ENCODE data around the gene PIGH. TPM values are rescaled to one million over a fixed set of nuclear protein-coding genes. Genes with fewer than 3 reads are reported as not detected.

PIGH gene
- total RNA-seq, 3 donors from 2014 or later (not counting 1 experiment from before 2014, with no cell fraction given), result 50.9 to 56.0 (median 54.5) TPM

DNA sequence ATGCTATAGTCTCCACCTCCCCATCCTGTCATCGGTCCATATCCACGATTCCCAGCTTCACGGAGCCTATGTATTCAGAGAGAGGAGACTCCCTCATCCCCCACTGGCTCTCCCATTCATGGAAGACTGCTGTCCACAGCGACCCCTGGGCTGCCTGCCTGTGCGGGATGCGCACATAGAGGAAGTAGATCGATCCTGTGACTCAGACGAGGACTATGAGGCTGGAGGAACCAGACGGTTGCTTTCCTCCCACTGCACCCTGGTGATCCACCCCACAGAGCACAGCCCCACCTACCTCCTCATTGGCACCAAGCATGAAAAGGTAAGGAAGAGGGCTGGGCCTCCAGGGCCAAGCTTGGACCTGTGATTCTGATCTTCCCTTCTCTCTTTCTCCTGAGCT lies 24.4 kb downstream of the PIGH start:
- Histone ChIP-seq H3K4me3 (ENCODE audit: low read length) (no peak overlapping the region), H3K4me1 (ENCODE audit: control insufficient read depth, insufficient read depth, low read length) (no peaks in the 10 kb centered on the region), H3K27me3 (ENCODE audit: control insufficient read depth, insufficient read depth, low read length) (no peaks in the 10 kb centered on the region), H3K9me3 (ENCODE audit: control insufficient read depth, insufficient read depth, low read length) (no peaks in the 10 kb centered on the region), H3K36me3 (ENCODE audit: control insufficient read depth, insufficient read depth, low read length) (no peaks in the 10 kb centered on the region), H3K27ac (ENCODE audit: low read length) (no peak overlapping the region)
- Mint-ChIP-seq H3K9me3 (no peaks in the 10 kb centered on the region), H3K4me3 (no peak overlapping the region), H3K36me3 (no peaks in the 10 kb centered on the region), H3K4me1 (peaks cover 6 to 7% of the 10 kb centered on the region in 2 donors), H3K27ac (no peak overlapping the region), H3K27me3 (ENCODE audit: low read depth in 2 of 2) (peaks cover 0 to 6% of the 10 kb centered on the region in 2 donors)
- WGBS (ENCODE audit: insufficient coverage), result 59% methylated on average over 9 of the region's 9 CpGs
- DNase-seq (no peak), ATAC-seq (no peak)
- TF ChIP-seq, protein P1, sequence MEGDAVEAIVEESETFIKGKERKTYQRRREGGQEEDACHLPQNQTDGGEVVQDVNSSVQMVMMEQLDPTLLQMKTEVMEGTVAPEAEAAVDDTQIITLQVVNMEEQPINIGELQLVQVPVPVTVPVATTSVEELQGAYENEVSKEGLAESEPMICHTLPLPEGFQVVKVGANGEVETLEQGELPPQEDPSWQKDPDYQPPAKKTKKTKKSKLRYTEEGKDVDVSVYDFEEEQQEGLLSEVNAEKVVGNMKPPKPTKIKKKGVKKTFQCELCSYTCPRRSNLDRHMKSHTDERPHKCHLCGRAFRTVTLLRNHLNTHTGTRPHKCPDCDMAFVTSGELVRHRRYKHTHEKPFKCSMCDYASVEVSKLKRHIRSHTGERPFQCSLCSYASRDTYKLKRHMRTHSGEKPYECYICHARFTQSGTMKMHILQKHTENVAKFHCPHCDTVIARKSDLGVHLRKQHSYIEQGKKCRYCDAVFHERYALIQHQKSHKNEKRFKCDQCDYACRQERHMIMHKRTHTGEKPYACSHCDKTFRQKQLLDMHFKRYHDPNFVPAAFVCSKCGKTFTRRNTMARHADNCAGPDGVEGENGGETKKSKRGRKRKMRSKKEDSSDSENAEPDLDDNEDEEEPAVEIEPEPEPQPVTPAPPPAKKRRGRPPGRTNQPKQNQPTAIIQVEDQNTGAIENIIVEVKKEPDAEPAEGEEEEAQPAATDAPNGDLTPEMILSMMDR (IDR thresholded peaks at IDR 0.05), result no peak
- intact Hi-C loops (cut with micrococcal nuclease), result no loop called here

DNA sequence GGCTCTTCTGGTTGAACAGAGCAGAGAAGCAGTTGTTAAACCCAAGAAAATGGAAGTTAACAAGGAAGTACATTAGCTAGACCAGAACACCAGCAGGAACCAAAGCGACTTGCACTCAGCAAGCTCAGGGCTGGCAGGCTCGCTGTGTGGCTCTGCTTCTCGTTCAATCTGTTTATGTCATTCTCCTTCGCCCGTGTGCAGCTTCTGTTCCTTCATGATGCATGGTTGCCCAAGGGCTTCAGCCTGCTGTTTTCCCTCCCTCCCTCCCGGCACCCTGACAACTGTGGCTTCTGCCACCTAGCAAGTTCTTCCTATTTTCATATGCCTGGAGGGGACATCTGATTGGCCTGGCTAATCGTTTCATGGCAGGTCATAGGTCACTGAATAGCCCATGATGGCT lies 25.3 kb downstream of the PIGH start:
- Histone ChIP-seq H3K27ac (ENCODE audit: low read length) (no peak overlapping the region), H3K4me3 (ENCODE audit: low read length) (no peak overlapping the region), H3K4me1 (ENCODE audit: control insufficient read depth, insufficient read depth, low read length) (no peaks in the 10 kb centered on the region), H3K9me3 (ENCODE audit: control insufficient read depth, insufficient read depth, low read length) (no peaks in the 10 kb centered on the region), H3K36me3 (ENCODE audit: control insufficient read depth, insufficient read depth, low read length) (no peaks in the 10 kb centered on the region), H3K27me3 (ENCODE audit: control insufficient read depth, insufficient read depth, low read length) (no peaks in the 10 kb centered on the region)
- Mint-ChIP-seq H3K36me3 (no peaks in the 10 kb centered on the region), H3K4me1 (peaks cover 11 to 13% of the 10 kb centered on the region in 2 donors), H3K27ac (no peak overlapping the region), H3K27me3 (ENCODE audit: low read depth in 2 of 2) (peaks cover 0 to 9% of the 10 kb centered on the region in 2 donors), H3K4me3 (no peak overlapping the region), H3K9me3 (no peaks in the 10 kb centered on the region)
- no peak for DNase-seq
- intact Hi-C loops (cut with micrococcal nuclease), result no loop called here
- 80% methylated on average over 7 of the region's 7 CpGs for WGBS (ENCODE audit: insufficient coverage)
- TF ChIP-seq, protein P1 (IDR thresholded peaks at IDR 0.05), result no peak
- no peak for ATAC-seq

DNA sequence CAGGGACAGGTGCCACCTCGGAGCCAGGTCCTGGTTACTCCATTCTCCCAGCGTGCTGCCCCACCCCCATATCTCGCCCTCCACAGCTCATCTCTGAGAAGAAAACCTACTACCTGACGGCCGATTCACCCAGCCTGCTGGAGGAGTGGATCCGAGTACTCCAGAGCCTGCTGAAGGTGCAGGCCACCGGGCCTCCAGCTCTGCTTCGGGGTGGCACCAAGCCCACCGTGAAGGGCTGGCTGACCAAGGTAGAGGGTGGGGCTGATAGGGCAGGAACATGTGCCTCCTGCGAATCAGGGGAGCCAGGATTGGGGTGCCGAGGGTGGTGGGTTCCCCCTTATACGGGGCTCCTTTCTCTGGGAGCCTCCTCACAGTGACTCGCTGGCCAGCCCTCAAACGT lies 25.9 kb downstream of the PIGH start:
- H3K9me3 Mint-ChIP-seq, result no peaks in the 10 kb centered on the region
- H3K4me1 Mint-ChIP-seq, result peaks cover 11 to 13% of the 10 kb centered on the region in 2 donors
- ATAC-seq (no peak), DNase-seq (no peak)
- H3K4me3 ChIP-seq (ENCODE audit: low read length), result no peak overlapping the region
- H3K27ac Mint-ChIP-seq, result no peak overlapping the region
- no peaks in the 10 kb centered on the region for H3K9me3 ChIP-seq (ENCODE audit: control insufficient read depth, insufficient read depth, low read length)
- intact Hi-C loops (cut with micrococcal nuclease), result no loop called here
- H3K4me3 Mint-ChIP-seq, result no peak overlapping the region
- H3K27me3 ChIP-seq (ENCODE audit: control insufficient read depth, insufficient read depth, low read length), result no peaks in the 10 kb centered on the region
- peaks cover 0 to 9% of the 10 kb centered on the region in 2 donors for H3K27me3 Mint-ChIP-seq (ENCODE audit: low read depth in 2 of 2)
- no peaks in the 10 kb centered on the region for H3K36me3 ChIP-seq (ENCODE audit: control insufficient read depth, insufficient read depth, low read length)
- TF ChIP-seq, protein P1 (IDR thresholded peaks at IDR 0.05), result no peak
- H3K4me1 ChIP-seq (ENCODE audit: control insufficient read depth, insufficient read depth, low read length), result no peaks in the 10 kb centered on the region
- H3K27ac ChIP-seq (ENCODE audit: low read length), result no peak overlapping the region
- WGBS (ENCODE audit: insufficient coverage), result 82% methylated on average over 14 of the region's 14 CpGs
- no peaks in the 10 kb centered on the region for H3K36me3 Mint-ChIP-seq

Data from natural killer cell (primary cell).